Fibroblast of pulmonary artery (primary cell): Measurements from ENCODE around the gene PCDH15.
"Not testable (repeated sequence)": the region's sequence is repeated elsewhere in the genome, so short reads cannot be mapped to it uniquely, and the experiment has no call there.

Source experiments
- DNase-seq: peaks from one replicate; pipeline ENCODE4 v3.0.0-alpha.2; 2010; ENCODE audit warnings: low read depth
- H3K4me3 ChIP-seq: replicated peaks from 2 replicates; pipeline ENCODE4 v1.5.1; 2011; ENCODE audit warnings: low read depth, mild to moderate bottlenecking, control low read depth, low read length, moderate library complexity
- TF ChIP-seq, protein P1 (sequence below): IDR thresholded peaks from 2 replicates; pipeline ENCODE4 v1.5.1; 2011; ENCODE audit warnings: mild to moderate bottlenecking, control low read depth, low read length, inconsistent platforms; ENCODE audit errors: missing control alignments

Gene PCDH15

DNA sequence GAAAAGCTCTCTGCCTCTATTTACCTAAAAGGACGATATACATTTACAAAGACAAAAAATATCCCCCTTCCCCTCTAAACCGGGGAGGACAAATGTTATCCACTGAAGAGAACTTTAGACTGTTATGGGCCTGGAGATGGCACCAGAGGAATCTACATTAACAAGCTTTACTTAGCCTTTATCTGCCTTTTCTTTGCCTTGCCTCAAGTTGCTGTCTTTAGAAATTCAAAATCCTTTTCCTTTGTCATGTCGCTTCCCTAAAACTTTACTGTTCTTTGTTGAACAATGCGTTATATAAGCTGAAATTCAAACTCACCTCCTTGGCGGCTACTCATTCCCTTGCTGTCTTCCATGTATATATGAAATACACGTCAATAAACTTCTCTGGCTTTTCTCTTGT, 405.0 kb downstream of the PCDH15 start:
- DNase-seq, result no peak
- TF ChIP-seq, protein P1, sequence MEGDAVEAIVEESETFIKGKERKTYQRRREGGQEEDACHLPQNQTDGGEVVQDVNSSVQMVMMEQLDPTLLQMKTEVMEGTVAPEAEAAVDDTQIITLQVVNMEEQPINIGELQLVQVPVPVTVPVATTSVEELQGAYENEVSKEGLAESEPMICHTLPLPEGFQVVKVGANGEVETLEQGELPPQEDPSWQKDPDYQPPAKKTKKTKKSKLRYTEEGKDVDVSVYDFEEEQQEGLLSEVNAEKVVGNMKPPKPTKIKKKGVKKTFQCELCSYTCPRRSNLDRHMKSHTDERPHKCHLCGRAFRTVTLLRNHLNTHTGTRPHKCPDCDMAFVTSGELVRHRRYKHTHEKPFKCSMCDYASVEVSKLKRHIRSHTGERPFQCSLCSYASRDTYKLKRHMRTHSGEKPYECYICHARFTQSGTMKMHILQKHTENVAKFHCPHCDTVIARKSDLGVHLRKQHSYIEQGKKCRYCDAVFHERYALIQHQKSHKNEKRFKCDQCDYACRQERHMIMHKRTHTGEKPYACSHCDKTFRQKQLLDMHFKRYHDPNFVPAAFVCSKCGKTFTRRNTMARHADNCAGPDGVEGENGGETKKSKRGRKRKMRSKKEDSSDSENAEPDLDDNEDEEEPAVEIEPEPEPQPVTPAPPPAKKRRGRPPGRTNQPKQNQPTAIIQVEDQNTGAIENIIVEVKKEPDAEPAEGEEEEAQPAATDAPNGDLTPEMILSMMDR, result no peak
- H3K4me3 ChIP-seq, result no peak overlapping the region

DNA sequence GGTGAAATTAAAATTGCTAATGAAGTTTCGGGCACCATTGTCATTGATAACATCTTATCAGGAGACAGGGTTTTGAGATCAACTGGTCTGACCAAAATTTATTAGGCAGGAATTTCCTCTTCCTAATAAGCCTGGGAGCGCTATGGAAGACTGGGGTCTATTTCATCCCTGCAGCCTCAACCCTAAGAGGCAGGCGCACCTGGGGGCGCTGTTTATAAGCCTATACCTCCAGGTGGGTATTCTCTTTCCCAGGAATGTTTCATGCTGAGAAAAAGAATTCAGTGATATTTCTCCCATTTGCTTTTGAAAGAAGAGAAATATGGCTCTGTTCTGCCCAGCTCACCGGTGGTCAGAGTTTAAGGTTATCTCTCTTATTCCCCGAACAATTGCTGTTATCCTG, 406.4 kb downstream of the PCDH15 start:
- H3K4me3 ChIP-seq, DNase-seq: not testable (repeated sequence)

DNA sequence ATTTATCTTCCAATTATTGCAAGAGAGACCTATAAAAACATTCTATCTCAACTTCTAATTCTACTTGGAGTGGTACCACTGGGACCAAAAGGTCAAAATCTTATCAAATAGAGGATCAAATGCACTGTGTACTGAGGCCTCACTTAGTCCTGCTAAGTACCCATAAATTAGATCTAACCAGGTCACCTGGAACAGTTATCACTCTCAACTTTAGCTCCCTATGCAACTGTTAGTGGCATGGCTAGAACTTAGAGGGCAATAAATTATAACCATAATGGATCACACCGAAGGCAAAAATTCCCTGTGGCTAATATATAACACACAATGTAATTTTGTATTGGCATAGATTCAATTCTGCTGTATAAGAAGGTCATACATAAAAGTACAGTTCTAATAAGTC, 428.9 kb downstream of the PCDH15 start:
- H3K4me3 ChIP-seq, result no peak overlapping the region
- no peak for DNase-seq
- TF ChIP-seq, protein P1, result no peak

DNA sequence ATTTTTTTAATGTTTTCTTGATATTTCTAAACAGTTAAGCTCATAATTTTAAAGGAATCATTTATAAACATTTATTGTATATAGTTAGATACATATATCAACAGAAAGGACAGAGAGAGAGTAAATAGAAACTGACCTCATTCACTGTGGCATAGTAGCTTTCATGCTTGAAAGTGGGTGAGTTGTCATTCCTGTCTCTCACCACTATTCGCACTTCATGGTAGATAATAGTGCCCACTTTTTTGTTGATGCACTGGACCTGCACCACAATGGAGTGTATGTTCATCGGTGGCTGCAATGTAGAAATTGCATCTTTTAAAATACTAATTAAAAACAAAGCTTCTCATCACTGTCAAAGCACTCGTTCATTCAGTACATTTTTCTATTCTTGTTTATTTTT, 432.0 kb downstream of the PCDH15 start:
- TF ChIP-seq, protein P1, result no peak
- DNase-seq, result no peak
- H3K4me3 ChIP-seq, result no peak overlapping the region

DNA sequence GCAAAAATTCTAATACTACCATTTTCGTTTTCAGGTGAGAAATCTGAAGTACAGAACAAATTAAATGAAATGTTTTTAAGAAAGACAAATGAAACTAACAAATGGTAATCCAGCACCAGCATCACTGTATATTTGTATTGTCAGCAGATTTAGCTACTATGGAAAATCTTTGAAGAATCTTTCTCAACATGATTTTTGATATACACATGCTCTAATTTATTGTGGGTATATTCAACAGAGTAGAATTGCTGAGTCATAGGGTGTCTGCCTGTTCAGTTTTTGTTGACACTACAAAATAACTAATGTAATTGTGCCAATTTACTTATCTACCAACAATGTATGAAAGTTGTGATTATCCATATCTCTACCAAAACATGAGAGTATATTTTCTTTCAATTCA, 437.6 kb downstream of the PCDH15 start:
- no peak for DNase-seq
- TF ChIP-seq, protein P1, result no peak
- H3K4me3 ChIP-seq, result no peak overlapping the region

DNA sequence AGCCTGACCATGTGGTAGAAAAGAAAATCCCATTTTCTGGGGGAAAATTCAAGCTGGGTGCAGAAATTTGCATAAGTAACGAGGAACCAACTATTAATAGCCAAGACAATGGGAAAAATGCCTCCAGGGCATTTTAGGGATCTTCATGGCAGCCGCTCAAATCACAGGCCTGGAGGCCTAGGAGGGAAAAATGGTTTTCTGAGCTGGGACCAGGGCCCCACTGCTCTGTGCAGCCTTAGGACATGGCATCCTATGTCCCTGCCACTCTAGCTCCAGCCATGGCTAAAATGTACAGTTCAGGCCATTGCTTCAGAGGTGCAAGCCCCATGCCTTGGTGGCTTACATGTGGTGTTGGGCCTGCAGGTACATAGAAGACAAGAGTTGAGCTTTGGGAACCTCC, 459.0 kb downstream of the PCDH15 start:
- TF ChIP-seq, protein P1, result no peak
- DNase-seq, result no peak

DNA sequence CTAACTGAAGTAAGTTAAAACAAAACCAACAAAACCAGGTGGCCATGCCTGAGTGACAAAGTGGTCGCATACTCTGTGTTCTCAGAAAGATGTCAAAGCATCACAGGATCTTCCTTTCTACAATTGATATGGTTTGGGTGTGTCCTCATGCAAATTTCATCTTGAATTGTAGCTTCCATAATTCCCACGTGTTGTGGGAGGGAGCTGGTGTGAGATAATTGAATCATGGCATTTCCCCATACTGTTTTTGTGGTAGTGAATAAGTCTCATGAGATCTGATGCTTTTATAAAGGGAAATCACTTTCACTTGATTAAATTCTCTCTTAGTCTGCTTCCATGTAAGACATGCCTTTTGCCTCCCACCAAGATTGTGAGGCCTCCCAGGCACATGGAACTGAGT, 465.7 kb downstream of the PCDH15 start:
- TF ChIP-seq, protein P1, result no peak
- DNase-seq, result no peak
- H3K4me3 ChIP-seq, result no peak overlapping the region

More for the DNA sequence above, 459.0 kb downstream of the PCDH15 start:
- H3K4me3 ChIP-seq, result no peak overlapping the region

DNA sequence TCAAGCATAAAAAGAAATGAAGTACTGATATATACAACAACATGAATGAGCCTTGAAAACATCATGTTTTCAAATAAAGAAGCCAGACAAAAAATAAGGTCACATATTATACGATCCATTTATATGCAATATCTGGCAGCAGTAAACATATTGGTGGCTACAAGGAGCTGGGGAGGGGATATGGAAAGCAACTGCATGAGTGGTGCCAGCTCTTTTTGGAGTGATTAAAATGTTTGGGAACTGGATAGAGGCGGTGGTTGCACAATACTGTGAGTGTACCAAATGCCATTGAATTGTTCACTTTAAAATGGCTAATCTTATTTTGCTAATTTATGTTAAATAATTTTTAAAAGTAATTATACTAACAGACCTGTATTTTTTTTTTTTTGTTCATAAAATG, 481.7 kb downstream of the PCDH15 start:
- no peak overlapping the region for H3K4me3 ChIP-seq
- TF ChIP-seq, protein P1, result no peak

More for the DNA sequence above, 481.7 kb downstream of the PCDH15 start:
- no peak for DNase-seq
